SIG-M5 treated with dmso at 0.1 percent for 504 hours (cell line): ENCODE data around the gene VEZT.
"Not testable (repeated sequence)": the region's sequence is repeated elsewhere in the genome, so short reads cannot be mapped to it uniquely, and the experiment has no call there.

Experiments
- DNase-seq: peaks from one replicate; lab custom pipeline; 2025; ENCODE audit not compliant: unreplicated experiment; lab: John Stamatoyannopoulos, UW

VEZT gene

DNA sequence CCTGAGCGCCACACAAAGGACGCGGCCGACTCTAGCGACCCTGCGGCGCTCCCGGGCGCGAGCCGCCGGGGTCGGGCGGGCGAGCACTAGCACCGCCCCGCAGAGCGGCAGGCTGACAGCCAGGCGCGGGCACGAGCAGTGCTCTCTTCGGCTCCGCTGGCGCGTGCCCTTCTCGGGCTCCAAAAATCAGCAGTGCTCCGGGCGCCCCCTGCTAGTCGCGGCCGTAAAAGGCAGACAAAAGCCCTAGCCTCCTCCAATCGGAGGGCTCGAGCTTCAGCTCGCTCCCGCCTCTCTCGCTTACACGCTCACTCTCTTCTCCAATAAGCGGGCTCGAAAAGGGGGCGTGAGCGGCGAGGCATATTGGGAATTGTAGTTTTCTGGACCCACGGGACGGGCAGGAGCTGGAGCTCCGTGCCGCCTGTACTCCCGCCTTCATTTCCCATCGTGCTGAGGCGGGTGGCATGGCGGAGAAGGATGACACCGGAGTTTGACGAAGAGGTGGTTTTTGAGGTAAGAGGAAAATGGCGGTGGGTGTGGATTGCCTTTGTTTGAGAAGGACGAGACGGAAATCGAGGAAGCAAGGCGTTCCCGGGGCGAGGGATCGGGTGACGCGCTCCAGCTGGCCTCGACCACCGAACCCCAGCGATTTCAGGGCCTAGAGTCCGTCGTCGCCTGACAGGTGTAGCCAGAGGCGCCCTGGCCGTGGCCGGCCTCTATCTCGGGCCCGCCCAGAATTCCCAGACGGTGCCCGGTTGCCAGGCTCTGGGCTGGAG is at the start of gene VEZT, which contains the start of gene FGD6:
Gene VEZT, plus strand, starts transcription at position 431 of the 773 bp plus-strand sequence. Its CDS starts 44 bp downstream, at position 475.
Gene FGD6, minus strand, starts transcription at position 91 of the 773 bp plus-strand sequence. CDS start 227 bp downstream, outside the sequence.
- DNase-seq: peak; percentile 99

- DNase-seq: no peak
Measured at GRCh38 chr12:95168746-95169145, 48.9 kb upstream of the VEZT start.

DNA sequence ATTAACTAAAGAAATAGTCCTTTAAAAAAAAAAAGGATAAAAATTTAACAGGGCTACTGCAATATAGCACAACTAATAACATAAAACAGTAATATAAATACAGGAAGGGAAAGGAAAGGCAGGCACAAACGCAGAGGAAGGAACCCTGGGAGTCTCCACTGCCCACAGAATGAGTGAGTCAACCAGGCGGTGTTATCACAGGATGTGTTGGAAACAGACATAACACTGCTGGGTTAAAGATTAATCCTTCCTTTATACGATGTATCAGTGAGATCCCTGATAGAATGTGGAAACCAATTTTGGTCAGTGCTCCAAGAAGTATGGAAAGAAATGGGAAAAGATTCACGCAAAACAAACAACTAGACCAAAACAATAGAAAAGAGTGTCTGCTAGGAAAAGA is 48.2 kb upstream of the VEZT start:
- DNase-seq: peak; percentile 11

DNA sequence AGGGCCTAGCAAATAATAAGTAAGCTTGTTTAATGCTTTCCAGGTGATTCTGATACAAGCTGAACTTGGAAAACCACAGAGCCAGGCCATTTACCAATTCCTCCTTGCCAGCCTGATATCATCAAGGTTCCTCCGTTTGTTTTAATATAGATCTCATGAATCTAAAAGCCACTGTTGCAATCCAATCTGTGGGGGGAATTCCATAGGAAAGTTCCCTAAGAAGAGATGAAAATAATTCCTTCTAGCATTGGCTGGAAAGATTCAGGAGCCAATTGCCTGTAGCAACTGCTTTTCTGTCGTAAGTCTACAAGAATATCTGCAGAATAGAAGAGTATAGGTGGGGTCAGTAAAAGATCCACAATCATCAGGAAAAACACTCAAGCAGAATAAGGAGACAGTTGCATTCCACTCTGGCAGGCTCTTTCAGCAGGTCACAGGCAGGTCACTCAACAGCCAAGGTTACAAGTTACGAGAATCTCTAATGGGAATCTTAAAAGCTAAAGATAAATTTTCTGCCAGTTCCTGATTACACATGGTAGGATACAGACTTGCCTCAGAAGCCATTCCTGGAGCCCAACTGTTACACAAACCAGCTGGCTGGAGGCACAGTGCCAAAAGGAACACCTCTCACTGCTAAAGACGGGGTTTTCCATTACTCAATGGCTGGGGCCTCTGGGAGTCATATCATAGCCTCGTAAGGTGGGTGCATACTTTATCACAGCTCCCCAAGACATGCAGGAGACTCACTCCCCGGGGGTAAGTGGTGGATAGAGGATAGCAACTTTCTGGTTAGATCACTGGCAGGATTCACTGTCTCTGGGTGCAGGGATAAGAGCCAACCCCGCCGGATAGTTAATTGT is 44.0 kb upstream of the VEZT start:
- DNase-seq: no peak

- DNase-seq: no peak
Measured at GRCh38 chr12:95177201-95177768, 40.3 kb upstream of the VEZT start.

GRCh38 chr12:95178136-95178535 is 39.5 kb upstream of the VEZT start:
- DNase-seq: peak; percentile 12

DNA sequence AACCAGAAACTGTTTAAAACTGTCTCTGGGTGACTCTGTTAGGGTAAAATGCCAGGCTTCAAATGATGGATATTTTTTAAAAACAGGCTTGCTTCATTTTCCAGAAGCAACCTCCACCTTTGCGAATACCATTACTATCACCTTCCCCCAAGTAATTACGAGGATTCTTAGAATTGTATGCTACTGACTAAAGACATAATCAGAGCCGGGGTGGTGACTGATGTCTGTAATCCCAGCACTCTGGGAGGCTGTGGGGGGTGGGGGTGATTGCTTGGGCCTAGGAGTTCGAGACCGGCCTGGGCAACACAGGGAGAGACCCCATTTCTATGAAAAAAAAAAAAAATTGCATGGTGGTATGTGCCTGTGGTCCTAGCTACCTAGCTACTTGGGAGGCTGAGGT is 38.6 kb upstream of the VEZT start:
- DNase-seq: no peak

- DNase-seq: no peak
Measured at GRCh38 chr12:95181103-95181502, 36.5 kb upstream of the VEZT start.

GRCh38 chr12:95182868-95183415 is 34.7 kb upstream of the VEZT start:
- DNase-seq: no peak

DNA sequence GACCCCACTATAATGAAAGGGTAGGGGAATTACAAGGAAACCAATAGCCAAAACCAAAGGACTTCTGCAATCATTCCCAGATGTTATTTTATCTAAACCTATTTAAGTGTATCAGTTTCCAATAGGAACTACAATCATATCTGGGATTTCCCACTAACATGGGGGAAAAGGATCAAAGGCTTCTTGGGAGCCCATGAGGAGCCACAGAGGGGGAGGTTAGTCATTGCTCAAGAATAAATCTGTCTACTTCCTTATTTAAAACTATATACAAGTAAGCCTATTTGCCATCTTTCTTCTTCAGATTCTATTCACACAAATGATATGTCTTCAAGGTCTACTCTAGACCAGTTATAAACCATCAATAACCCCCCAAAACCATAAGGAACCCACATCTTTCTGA is 33.5 kb upstream of the VEZT start:
- DNase-seq: no peak

- DNase-seq: no peak
Measured at GRCh38 chr12:95185072-95185471, 32.5 kb upstream of the VEZT start.

- DNase-seq: no peak
Measured at GRCh38 chr12:95185854-95186253, 31.8 kb upstream of the VEZT start.

DNA sequence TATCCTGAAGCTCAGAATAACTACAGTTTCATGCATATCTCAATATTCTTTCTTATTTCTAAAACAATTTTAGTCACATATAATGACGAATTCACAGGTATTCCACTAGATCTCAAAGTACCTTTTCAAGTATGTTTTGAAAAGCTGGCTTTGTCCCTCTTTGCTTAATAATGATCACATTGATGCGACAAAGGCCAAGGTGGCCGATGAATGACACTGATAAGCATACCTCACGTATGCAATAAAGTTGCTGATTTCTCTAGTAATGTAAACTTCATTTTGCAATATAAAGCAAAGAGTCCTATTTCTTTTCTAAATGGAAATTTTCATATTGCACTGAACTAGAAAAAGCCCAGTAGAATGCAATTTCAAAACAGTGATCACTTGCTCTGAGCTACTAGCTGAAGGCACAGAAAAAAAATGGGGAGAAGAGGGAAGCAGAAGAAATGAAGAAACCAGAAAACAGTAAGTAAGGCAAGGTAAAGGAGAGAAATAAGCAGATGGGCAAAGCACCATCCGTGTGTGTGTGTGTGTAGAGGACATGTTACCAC is 29.7 kb upstream of the VEZT start:
- no peak for DNase-seq

GRCh38 chr12:95191060-95191696 is 26.4 kb upstream of the VEZT start:
- no peak for DNase-seq

GRCh38 chr12:95192271-95192670 is 25.3 kb upstream of the VEZT start:
- no peak for DNase-seq

- no peak for DNase-seq
Measured at GRCh38 chr12:95193139-95193538, 24.5 kb upstream of the VEZT start.

- no peak for DNase-seq
Measured at GRCh38 chr12:95195122-95195521, 22.5 kb upstream of the VEZT start.

GRCh38 chr12:95196875-95197569 is 20.6 kb upstream of the VEZT start:
- DNase-seq: not testable (repeated sequence)

- DNase-seq: no peak
Measured at GRCh38 chr12:95197636-95198035, 20.0 kb upstream of the VEZT start.

DNA sequence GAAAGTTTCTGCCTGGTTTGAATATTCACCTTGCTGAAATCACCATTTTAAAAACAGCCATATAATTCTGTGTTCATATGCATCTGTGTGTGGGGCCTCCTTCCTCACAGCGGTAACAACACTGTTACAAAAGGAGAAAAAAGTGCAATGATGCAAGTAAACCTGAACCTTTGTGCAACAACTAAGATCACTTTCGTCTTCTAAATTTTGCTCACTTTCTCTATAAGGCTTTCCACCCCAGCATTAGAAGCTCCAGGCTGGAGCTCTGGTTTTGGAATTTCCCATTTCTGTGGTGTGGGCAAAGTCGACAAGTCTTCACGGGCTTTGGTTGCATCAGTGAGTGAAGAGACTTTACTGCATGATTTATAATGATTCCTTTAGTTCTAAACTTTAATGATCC is 18.7 kb upstream of the VEZT start:
- no peak for DNase-seq
